Measurements from ENCODE around the gene CCDC32. TPM values are rescaled to one million over a fixed set of nuclear protein-coding genes. Genes with fewer than 3 reads are reported as not detected.

The CCDC32 gene
- total and polyA plus RNA-seq, 2 of the 13 experiments (the other 11 are each of a cell fraction or from before 2014, with no cell fraction given) = 10.8 to 23.2 TPM

DNA sequence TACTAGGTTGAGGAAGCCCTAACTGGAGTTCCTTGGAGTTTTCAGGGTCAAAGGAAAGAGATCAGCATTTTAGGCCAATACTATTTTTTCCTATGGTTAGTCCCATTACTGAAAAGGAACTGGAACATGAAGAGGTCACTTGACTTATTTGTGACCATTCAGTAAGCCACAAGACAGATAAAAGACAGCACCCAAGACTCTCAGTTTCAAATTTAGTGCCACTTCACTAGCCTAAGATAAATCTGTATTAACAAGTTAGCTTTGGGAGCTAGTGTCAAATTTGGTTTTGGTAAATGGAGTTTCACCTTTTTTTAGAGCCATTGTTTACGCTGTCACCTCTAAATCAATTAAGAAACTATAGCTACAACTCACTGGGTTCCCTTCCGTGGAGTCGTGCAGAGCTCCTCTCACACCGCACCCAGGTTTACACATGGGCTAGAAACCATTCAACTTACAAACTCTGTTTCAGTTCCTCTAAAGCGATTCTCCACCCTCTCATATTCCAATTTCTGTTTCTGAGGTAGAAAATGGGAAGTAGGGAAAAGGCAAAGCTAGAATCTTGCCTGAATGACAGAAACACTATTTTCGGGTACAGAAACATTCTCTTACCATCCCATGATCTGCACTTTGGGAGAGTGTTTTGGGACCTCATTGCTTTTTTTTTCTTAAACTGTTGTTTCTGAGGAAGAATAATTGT lies 14.4 kb downstream of the CCDC32 start (continued):
- TF ChIP-seq, protein P1, sequence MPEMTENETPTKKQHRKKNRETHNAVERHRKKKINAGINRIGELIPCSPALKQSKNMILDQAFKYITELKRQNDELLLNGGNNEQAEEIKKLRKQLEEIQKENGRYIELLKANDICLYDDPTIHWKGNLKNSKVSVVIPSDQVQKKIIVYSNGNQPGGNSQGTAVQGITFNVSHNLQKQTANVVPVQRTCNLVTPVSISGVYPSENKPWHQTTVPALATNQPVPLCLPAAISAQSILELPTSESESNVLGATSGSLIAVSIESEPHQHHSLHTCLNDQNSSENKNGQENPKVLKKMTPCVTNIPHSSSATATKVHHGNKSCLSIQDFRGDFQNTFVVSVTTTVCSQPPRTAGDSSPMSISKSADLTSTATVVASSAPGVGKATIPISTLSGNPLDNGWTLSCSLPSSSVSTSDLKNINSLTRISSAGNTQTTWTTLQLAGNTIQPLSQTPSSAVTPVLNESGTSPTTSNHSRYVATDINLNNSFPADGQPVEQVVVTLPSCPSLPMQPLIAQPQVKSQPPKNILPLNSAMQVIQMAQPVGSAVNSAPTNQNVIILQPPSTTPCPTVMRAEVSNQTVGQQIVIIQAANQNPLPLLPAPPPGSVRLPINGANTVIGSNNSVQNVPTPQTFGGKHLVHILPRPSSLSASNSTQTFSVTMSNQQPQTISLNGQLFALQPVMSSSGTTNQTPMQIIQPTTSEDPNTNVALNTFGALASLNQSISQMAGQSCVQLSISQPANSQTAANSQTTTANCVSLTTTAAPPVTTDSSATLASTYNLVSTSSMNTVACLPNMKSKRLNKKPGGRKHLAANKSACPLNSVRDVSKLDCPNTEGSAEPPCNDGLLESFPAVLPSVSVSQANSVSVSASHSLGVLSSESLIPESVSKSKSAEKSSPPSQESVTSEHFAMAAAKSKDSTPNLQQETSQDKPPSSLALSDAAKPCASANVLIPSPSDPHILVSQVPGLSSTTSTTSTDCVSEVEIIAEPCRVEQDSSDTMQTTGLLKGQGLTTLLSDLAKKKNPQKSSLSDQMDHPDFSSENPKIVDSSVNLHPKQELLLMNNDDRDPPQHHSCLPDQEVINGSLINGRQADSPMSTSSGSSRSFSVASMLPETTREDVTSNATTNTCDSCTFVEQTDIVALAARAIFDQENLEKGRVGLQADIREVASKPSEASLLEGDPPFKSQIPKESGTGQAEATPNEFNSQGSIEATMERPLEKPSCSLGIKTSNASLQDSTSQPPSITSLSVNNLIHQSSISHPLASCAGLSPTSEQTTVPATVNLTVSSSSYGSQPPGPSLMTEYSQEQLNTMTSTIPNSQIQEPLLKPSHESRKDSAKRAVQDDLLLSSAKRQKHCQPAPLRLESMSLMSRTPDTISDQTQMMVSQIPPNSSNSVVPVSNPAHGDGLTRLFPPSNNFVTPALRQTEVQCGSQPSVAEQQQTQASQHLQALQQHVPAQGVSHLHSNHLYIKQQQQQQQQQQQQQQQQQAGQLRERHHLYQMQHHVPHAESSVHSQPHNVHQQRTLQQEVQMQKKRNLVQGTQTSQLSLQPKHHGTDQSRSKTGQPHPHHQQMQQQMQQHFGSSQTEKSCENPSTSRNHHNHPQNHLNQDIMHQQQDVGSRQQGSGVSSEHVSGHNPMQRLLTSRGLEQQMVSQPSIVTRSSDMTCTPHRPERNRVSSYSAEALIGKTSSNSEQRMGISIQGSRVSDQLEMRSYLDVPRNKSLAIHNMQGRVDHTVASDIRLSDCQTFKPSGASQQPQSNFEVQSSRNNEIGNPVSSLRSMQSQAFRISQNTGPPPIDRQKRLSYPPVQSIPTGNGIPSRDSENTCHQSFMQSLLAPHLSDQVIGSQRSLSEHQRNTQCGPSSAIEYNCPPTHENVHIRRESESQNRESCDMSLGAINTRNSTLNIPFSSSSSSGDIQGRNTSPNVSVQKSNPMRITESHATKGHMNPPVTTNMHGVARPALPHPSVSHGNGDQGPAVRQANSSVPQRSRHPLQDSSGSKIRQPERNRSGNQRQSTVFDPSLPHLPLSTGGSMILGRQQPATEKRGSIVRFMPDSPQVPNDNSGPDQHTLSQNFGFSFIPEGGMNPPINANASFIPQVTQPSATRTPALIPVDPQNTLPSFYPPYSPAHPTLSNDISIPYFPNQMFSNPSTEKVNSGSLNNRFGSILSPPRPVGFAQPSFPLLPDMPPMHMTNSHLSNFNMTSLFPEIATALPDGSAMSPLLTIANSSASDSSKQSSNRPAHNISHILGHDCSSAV (CRISPR knock-in tag; IDR thresholded peaks at IDR 0.05; ENCODE audit: borderline replicate concordance) = no peak
- TF ChIP-seq ZFY (CRISPR knock-in tag; IDR thresholded peaks at IDR 0.05) (no peak), ATRX (CRISPR knock-in tag; IDR thresholded peaks at IDR 0.05; ENCODE audit: borderline replicate concordance) (no peak)
- TF ChIP-seq, protein P2, sequence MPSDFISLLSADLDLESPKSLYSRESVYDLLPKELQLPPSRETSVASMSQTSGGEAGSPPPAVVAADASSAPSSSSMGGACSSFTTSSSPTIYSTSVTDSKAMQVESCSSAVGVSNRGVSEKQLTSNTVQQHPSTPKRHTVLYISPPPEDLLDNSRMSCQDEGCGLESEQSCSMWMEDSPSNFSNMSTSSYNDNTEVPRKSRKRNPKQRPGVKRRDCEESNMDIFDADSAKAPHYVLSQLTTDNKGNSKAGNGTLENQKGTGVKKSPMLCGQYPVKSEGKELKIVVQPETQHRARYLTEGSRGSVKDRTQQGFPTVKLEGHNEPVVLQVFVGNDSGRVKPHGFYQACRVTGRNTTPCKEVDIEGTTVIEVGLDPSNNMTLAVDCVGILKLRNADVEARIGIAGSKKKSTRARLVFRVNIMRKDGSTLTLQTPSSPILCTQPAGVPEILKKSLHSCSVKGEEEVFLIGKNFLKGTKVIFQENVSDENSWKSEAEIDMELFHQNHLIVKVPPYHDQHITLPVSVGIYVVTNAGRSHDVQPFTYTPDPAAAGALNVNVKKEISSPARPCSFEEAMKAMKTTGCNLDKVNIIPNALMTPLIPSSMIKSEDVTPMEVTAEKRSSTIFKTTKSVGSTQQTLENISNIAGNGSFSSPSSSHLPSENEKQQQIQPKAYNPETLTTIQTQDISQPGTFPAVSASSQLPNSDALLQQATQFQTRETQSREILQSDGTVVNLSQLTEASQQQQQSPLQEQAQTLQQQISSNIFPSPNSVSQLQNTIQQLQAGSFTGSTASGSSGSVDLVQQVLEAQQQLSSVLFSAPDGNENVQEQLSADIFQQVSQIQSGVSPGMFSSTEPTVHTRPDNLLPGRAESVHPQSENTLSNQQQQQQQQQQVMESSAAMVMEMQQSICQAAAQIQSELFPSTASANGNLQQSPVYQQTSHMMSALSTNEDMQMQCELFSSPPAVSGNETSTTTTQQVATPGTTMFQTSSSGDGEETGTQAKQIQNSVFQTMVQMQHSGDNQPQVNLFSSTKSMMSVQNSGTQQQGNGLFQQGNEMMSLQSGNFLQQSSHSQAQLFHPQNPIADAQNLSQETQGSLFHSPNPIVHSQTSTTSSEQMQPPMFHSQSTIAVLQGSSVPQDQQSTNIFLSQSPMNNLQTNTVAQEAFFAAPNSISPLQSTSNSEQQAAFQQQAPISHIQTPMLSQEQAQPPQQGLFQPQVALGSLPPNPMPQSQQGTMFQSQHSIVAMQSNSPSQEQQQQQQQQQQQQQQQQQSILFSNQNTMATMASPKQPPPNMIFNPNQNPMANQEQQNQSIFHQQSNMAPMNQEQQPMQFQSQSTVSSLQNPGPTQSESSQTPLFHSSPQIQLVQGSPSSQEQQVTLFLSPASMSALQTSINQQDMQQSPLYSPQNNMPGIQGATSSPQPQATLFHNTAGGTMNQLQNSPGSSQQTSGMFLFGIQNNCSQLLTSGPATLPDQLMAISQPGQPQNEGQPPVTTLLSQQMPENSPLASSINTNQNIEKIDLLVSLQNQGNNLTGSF (CRISPR knock-in tag; IDR thresholded peaks at IDR 0.05) = no peak
